Heart left ventricle (tissue), 13 donors: ENCODE data around the gene CYB5R3.

Source experiments
- CTCF ChIP-seq, 12 donors: fragments of 200-600 bp; sonication (generic) in 4 of 12; IDR thresholded peaks; one replicate each; pipeline versions ENCODE4 v1.5.0 to v1.8.0; 2018 to 2022; ENCODE audit warnings: antibody characterized with exemption in 12 of 12, mild to moderate bottlenecking in 5 of 12
- POLR2A ChIP-seq, 2 donors: fragments of 450-650 bp; IDR thresholded peaks; one replicate each; pipeline ENCODE4 v1.6.1; 2017; ENCODE audit warnings: antibody characterized with exemption in 2 of 2, mild to moderate bottlenecking in 2 of 2, moderate library complexity in 2 of 2
- donor health status: ischemic (EF 13 %, LVEDD 7.1; RV severe dilation, severe dysfunction).
- donor health status: DM: no; HTN: yes; CAD: no.
- donor health status: DM: no; HTN: no; CAD: no.
- donor health status: ischemic (EF 25% LVEDD 6.9; RV normal size, moderate dysfunction).
- donor health status: ischemic (EF 25% LVEDD 5.7; RV mildly dilated, moderate dysfunction).
- donor health status: ischemic (EF 35%, LVEDD 5.7; RV mildly dilated, moderate dysfunction).
- donor health status: nonischemic (EF 11% LVEDD 7.7; RV severe dilation, severe dysfunction).
- donor health status: DM: yes; HTN: yes; CAD: no.
- donor health status: PGD.
- donor health status: ischemic (EF 29% LVEDD 5.4; RV normal size, mild dysfunction).
- donor health status: nonischemic (EF 23%, LVEDD 6.1; RV moderate dilation, normal function).

GRCh38 chr22:42582987-42583386 is 66.2 kb downstream of the CYB5R3 start:
- TF ChIP-seq CTCF (IDR thresholded peaks at IDR 0.05) (no peak), POLR2A (IDR thresholded peaks at IDR 0.05) (no peak)
